ENCODE measurements around the gene PTK7. TPM values are rescaled to one million over a fixed set of nuclear protein-coding genes. Genes with fewer than 3 reads are reported as not detected.
A peak's percentile ranks its signal among the peaks of the same experiment; 100 is the strongest.

Gene PTK7
- total RNA-seq, 1 experiment from 2014 or later: 42.6 TPM

DNA sequence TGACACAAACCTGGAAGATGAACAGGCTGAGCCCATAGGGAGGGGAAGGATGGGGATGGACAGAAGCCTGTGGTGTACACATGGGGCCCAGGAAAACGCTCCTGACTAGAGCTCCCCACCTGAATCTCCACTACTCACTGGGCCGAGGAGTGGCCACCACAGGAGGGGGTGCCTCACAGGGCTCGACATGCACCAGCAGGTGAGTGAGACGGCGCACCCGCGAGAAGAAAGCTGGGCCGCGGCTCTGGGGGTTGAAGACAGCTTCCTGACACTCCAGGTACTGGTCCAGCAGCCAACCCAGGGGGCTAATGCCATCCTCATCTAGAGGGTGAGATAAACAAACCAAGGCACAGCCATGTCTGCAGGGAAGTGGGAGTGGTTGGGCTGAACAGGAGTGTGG lies 32.8 kb upstream of the PTK7 start:
- Mint-ChIP-seq H3K27me3 (ENCODE audit: insufficient read depth, unreplicated experiment) (no peaks in the 10 kb centered on the region), H3K4me3 (ENCODE audit: unreplicated experiment) (no peak overlapping the region), H3K27ac (ENCODE audit: low read depth, unreplicated experiment) (no peak overlapping the region), H3K4me1 (ENCODE audit: insufficient read depth, unreplicated experiment) (no peaks in the 10 kb centered on the region), H3K36me3 (ENCODE audit: insufficient read depth, unreplicated experiment) (peaks cover 49% of the 10 kb centered on the region), H3K9me3 (ENCODE audit: unreplicated experiment) (no peaks in the 10 kb centered on the region)
- POLR2A ChIA-PET: interaction anchor here (2.1 kb wide), 1 partner anchor 10 kb away, joined by 11 read pairs; the partner anchor contains the start of gene CUL7
- DNase-seq (ENCODE audit: unreplicated experiment): no peak
- no TSS peak for BruUV-seq (replicated peaks)
- CTCF ChIA-PET: no interaction called here
- intact Hi-C loops (cut with micrococcal nuclease): no loop called here
- TF ChIP-seq, protein P1, sequence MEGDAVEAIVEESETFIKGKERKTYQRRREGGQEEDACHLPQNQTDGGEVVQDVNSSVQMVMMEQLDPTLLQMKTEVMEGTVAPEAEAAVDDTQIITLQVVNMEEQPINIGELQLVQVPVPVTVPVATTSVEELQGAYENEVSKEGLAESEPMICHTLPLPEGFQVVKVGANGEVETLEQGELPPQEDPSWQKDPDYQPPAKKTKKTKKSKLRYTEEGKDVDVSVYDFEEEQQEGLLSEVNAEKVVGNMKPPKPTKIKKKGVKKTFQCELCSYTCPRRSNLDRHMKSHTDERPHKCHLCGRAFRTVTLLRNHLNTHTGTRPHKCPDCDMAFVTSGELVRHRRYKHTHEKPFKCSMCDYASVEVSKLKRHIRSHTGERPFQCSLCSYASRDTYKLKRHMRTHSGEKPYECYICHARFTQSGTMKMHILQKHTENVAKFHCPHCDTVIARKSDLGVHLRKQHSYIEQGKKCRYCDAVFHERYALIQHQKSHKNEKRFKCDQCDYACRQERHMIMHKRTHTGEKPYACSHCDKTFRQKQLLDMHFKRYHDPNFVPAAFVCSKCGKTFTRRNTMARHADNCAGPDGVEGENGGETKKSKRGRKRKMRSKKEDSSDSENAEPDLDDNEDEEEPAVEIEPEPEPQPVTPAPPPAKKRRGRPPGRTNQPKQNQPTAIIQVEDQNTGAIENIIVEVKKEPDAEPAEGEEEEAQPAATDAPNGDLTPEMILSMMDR (IDR thresholded peaks at IDR 0.05; ENCODE audit: unreplicated experiment): no peak

DNA sequence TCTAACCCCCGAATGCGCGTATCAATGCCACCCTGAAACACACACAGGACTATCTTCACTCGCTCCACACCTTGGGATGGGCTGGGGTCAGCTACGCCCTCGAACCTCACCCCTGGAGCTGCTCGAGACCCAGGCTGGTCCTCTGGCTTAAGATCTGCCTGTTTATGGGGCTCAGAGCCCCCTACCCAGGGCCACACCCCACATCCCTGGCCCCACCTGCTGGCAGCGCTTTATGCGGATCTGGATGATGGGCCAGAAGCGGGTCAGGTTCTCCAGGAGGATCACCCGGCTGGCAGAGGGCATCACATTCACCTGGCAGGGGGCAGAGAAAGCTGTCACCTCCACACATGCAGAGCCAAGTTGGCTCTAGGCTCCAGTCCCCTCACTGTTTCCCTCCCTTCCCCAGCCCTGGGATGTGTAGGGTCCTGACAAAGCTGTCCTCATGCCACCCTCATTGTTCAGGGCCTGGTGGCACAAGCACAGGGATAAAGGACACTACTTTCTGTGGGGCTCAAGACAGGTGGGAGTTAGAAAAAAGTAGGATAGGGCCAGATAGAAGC lies 30.7 kb upstream of the PTK7 start:
- intact Hi-C loops (cut with micrococcal nuclease): no loop called here
- no peak overlapping the region for H3K27ac Mint-ChIP-seq (ENCODE audit: low read depth, unreplicated experiment)
- TF ChIP-seq, protein P1 (IDR thresholded peaks at IDR 0.05; ENCODE audit: unreplicated experiment): no peak
- DNase-seq (ENCODE audit: unreplicated experiment): no peak
- H3K4me1 Mint-ChIP-seq (ENCODE audit: insufficient read depth, unreplicated experiment): peaks cover 1% of the 10 kb centered on the region
- no peaks in the 10 kb centered on the region for H3K9me3 Mint-ChIP-seq (ENCODE audit: unreplicated experiment)
- no peak overlapping the region for H3K4me3 Mint-ChIP-seq (ENCODE audit: unreplicated experiment)
- H3K36me3 Mint-ChIP-seq (ENCODE audit: insufficient read depth, unreplicated experiment): peaks cover 56% of the 10 kb centered on the region
- ChIA-PET CTCF (interaction anchor here (0.6 to 0.7 kb wide), 2 partner anchors 30 to 57 kb away, joined by 3 to 4 read pairs; no protein-coding TSS in a partner anchor), POLR2A (interaction anchor here (1.0 to 1.1 kb wide), 3 partner anchors 8 to 137 kb away, joined by 3 to 6 read pairs (median 3); partner anchors contain the start of genes CUL7, CUL9 and MRPL2)
- BruUV-seq (replicated peaks): no TSS peak
- H3K27me3 Mint-ChIP-seq (ENCODE audit: insufficient read depth, unreplicated experiment): no peaks in the 10 kb centered on the region

DNA sequence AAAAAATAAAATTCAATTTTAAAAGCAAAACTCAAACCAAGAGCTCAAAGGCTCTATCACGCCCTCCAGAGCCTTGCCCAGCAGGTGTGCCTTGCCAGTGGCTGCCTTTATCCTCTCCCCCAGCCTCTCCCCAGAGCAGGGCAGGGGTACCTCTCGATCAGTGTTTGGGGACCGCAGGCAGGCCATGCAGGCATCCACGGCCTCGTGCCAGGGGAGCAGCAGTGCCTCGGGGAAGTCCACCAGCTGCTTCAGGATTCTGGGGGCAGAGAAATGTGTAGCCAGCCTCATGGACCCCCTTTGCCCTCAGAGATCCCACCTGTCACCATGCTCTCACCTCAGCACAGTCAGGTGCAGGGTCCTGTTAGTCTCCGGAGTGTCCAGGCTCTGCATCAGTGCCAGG lies 28.1 kb upstream of the PTK7 start:
- no peaks in the 10 kb centered on the region for H3K9me3 Mint-ChIP-seq (ENCODE audit: unreplicated experiment)
- ChIA-PET CTCF (no interaction called here), POLR2A (interaction anchor here (1.0 to 1.3 kb wide), 2 partner anchors 11 to 123 kb away, joined by 3 read pairs; partner anchors contain the start of genes KLC4 and MRPL2)
- H3K27ac Mint-ChIP-seq (ENCODE audit: low read depth, unreplicated experiment): no peak overlapping the region
- BruUV-seq (replicated peaks): no TSS peak
- peaks cover 54% of the 10 kb centered on the region for H3K36me3 Mint-ChIP-seq (ENCODE audit: insufficient read depth, unreplicated experiment)
- no peak overlapping the region for H3K4me3 Mint-ChIP-seq (ENCODE audit: unreplicated experiment)
- no peak for DNase-seq (ENCODE audit: unreplicated experiment)
- TF ChIP-seq, protein P1 (IDR thresholded peaks at IDR 0.05; ENCODE audit: unreplicated experiment): no peak
- H3K4me1 Mint-ChIP-seq (ENCODE audit: insufficient read depth, unreplicated experiment): peaks cover 25% of the 10 kb centered on the region
- intact Hi-C loops (cut with micrococcal nuclease): no loop called here
- no peaks in the 10 kb centered on the region for H3K27me3 Mint-ChIP-seq (ENCODE audit: insufficient read depth, unreplicated experiment)

DNA sequence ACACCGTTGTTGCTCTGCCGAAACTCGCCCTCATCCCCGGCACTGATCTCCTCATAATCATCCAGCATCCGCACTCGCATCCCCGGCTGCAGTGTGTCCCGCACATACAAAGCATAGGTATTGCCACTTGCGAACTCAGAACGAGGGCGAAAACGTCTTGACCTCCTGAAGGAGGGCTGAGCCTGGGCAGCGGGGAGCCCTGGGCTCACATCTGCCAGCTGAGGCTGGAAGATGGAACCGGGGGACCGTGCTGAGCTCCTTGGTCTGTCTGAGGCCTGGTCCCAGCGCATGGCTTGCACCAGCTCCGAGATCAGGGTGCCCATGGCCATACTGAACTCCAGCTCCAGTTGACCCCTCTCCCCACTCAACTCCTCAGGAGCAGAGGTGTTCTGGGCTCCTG lies 25.1 kb upstream of the PTK7 start:
- DNase-seq (ENCODE audit: unreplicated experiment): no peak
- intact Hi-C loops (cut with micrococcal nuclease): loop anchor here (5.0 kb wide), 1 partner anchor 39 kb away; the partner anchor contains the start of genes KLHDC3 and MEA1
- CTCF ChIA-PET: interaction anchor here (0.6 to 1.0 kb wide), 2 partner anchors 18 to 64 kb away, joined by 3 read pairs; no protein-coding TSS in a partner anchor
- H3K36me3 Mint-ChIP-seq (ENCODE audit: insufficient read depth, unreplicated experiment): peaks cover 49% of the 10 kb centered on the region
- no TSS peak for BruUV-seq (replicated peaks)
- no peak overlapping the region for H3K4me3 Mint-ChIP-seq (ENCODE audit: unreplicated experiment)
- H3K27me3 Mint-ChIP-seq (ENCODE audit: insufficient read depth, unreplicated experiment): no peaks in the 10 kb centered on the region
- H3K27ac Mint-ChIP-seq (ENCODE audit: low read depth, unreplicated experiment): peak overlapping the region; percentile 60
- TF ChIP-seq, protein P1 (IDR thresholded peaks at IDR 0.05; ENCODE audit: unreplicated experiment): no peak
- H3K9me3 Mint-ChIP-seq (ENCODE audit: unreplicated experiment): no peaks in the 10 kb centered on the region
- POLR2A ChIA-PET: interaction anchor here (1.0 to 1.5 kb wide), 2 partner anchors 37 to 120 kb away, joined by 3 to 6 read pairs; partner anchors contain the start of genes KLHDC3, MEA1 and SRF
- peaks cover 27% of the 10 kb centered on the region for H3K4me1 Mint-ChIP-seq (ENCODE audit: insufficient read depth, unreplicated experiment)
